Measurements from ENCODE around the gene SNUPN.

Gene SNUPN

GRCh38 chr15:75553659-75554058, 71.9 kb downstream of the SNUPN start:
- Histone ChIP-seq H3K27ac (ENCODE audit: low read depth, low read length) (no peak overlapping the region), H3K4me2 (ENCODE audit: low read length) (no peak overlapping the region), H3K9me2 (replicated peaks; ENCODE audit: control insufficient read depth, low read length) (no peaks in the 10 kb centered on the region), H3K27me3 (ENCODE audit: control insufficient read depth, low read length) (no peaks in the 10 kb centered on the region), H3K4me3 (ENCODE audit: low read length) (no peak overlapping the region), H3K36me3 (ENCODE audit: control insufficient read depth, low read length) (no peaks in the 10 kb centered on the region), H3K79me2 (ENCODE audit: control insufficient read depth, low read length) (peaks cover 65% of the 10 kb centered on the region), H3F3A (ENCODE audit: control insufficient read depth, insufficient read depth) (no peaks in the 10 kb centered on the region), H4K20me1 (ENCODE audit: control insufficient read depth, insufficient read depth, low read depth, low read length) (no peaks in the 10 kb centered on the region), H3K9me3 (ENCODE audit: control insufficient read depth, insufficient read depth, low read length) (no peaks in the 10 kb centered on the region), H3K4me1 (ENCODE audit: control insufficient read depth, low read length) (no peaks in the 10 kb centered on the region)
- TF ChIP-seq EZH2phosphoT487 (IDR thresholded peaks at IDR 0.05; ENCODE audit: borderline replicate concordance, low read length) (no peak), CTCF (IDR thresholded peaks at IDR 0.05; ENCODE audit: low read depth, low read length, poor library complexity, severe bottlenecking) (no peak)

- no peak for TF ChIP-seq CTCF (IDR thresholded peaks at IDR 0.05; ENCODE audit: low read depth, low read length, poor library complexity, severe bottlenecking)
- no peak for TF ChIP-seq EZH2phosphoT487 (IDR thresholded peaks at IDR 0.05; ENCODE audit: borderline replicate concordance, low read length)
- no peaks in the 10 kb centered on the region for H3K4me1 ChIP-seq (ENCODE audit: control insufficient read depth, low read length)
- no peaks in the 10 kb centered on the region for H3K36me3 ChIP-seq (ENCODE audit: control insufficient read depth, low read length)
- no peak overlapping the region for H3K4me3 ChIP-seq (ENCODE audit: low read length)
- H3K9me2 ChIP-seq (replicated peaks; ENCODE audit: control insufficient read depth, low read length): no peaks in the 10 kb centered on the region
- no peak overlapping the region for H3K4me2 ChIP-seq (ENCODE audit: low read length)
- H3K27ac ChIP-seq (ENCODE audit: low read depth, low read length): no peak overlapping the region
- peaks cover 71% of the 10 kb centered on the region for H3K79me2 ChIP-seq (ENCODE audit: control insufficient read depth, low read length)
- H3F3A ChIP-seq (ENCODE audit: control insufficient read depth, insufficient read depth): no peaks in the 10 kb centered on the region
- H3K27me3 ChIP-seq (ENCODE audit: control insufficient read depth, low read length): no peaks in the 10 kb centered on the region
- no peaks in the 10 kb centered on the region for H3K9me3 ChIP-seq (ENCODE audit: control insufficient read depth, insufficient read depth, low read length)
- no peaks in the 10 kb centered on the region for H4K20me1 ChIP-seq (ENCODE audit: control insufficient read depth, insufficient read depth, low read depth, low read length)
Measured at GRCh38 chr15:75551091-75551490, 74.4 kb downstream of the SNUPN start.
